H9 (cell line): ENCODE data around the gene ZNF335. TPM values are rescaled to one million over a fixed set of nuclear protein-coding genes. Genes with fewer than 3 reads are reported as not detected.

ENCODE experiments used
- DNase-seq: peaks from one replicate; pipeline ENCODE4 v3.0.0-alpha.2; 2017
- H2AFZ ChIP-seq: one replicate; pipeline ENCODE4 v1.6.1; 2013; ENCODE audit warnings: mild to moderate bottlenecking, low read length, control low read depth, moderate library complexity
- H2AK5ac ChIP-seq: 2 replicates; pipeline ENCODE4 v1.6.1; 2013; ENCODE audit warnings: low read length, control low read depth, mixed read lengths; ENCODE audit not compliant: insufficient read length
- H2BK120ac ChIP-seq: one replicate; pipeline ENCODE4 v1.6.1; 2013; ENCODE audit warnings: low read depth, mild to moderate bottlenecking, low read length, control low read depth, inconsistent platforms; ENCODE audit not compliant: poor library complexity, severe bottlenecking
- H2BK12ac ChIP-seq: 2 replicates; pipeline ENCODE4 v1.6.1; 2013; ENCODE audit warnings: low read length, control low read depth, mixed read lengths, low read depth; ENCODE audit not compliant: insufficient read length
- H2BK15ac ChIP-seq: 2 replicates; pipeline ENCODE4 v1.6.1; 2013; ENCODE audit warnings: low read depth, low read length, control low read depth
- H2BK20ac ChIP-seq: one replicate; pipeline ENCODE4 v1.6.1; 2013; ENCODE audit warnings: low read depth, mild to moderate bottlenecking, low read length, control low read depth, inconsistent platforms; ENCODE audit not compliant: poor library complexity, severe bottlenecking
- H2BK5ac ChIP-seq: 2 replicates; pipeline ENCODE4 v1.6.1; 2013; ENCODE audit warnings: low read length, control low read depth, mixed read lengths; ENCODE audit not compliant: insufficient read length
- H3K14ac ChIP-seq: 2 replicates; pipeline ENCODE4 v1.6.1; 2013; ENCODE audit warnings: low read length, control low read depth; ENCODE audit not compliant: insufficient read depth
- H3K18ac ChIP-seq: 2 replicates; pipeline ENCODE4 v1.6.1; 2013; ENCODE audit warnings: low read depth, mild to moderate bottlenecking, mixed read lengths, low read length, control low read depth; ENCODE audit not compliant: insufficient read length
- H3K23ac ChIP-seq: 2 replicates; pipeline ENCODE4 v1.6.1; 2013; ENCODE audit warnings: low read length, control low read depth, mixed read lengths, low read depth; ENCODE audit not compliant: insufficient read length
- H3K23me2 ChIP-seq: 2 replicates; pipeline ENCODE4 v1.6.1; 2013; ENCODE audit warnings: low read depth, mild to moderate bottlenecking, mixed read lengths, low read length, control low read depth; ENCODE audit not compliant: insufficient read length, poor library complexity, severe bottlenecking
- H3K27ac ChIP-seq: 2 replicates; pipeline ENCODE4 v1.5.1; 2013; ENCODE audit warnings: low read length, control low read depth, mixed read lengths, low read depth; ENCODE audit not compliant: insufficient read length
- H3K27me3 ChIP-seq: 2 replicates; pipeline ENCODE4 v1.6.1; 2013; ENCODE audit warnings: low read length, control low read depth, inconsistent platforms; ENCODE audit not compliant: insufficient read depth
- H3K4ac ChIP-seq: 2 replicates; pipeline ENCODE4 v1.6.1; 2013; ENCODE audit warnings: low read depth, mild to moderate bottlenecking, control low read depth, inconsistent platforms, low read length, moderate library complexity
- H3K4me1 ChIP-seq: 2 replicates; pipeline ENCODE4 v1.6.1; 2013; ENCODE audit warnings: low read length, control low read depth, inconsistent platforms; ENCODE audit not compliant: insufficient read depth
- H3K4me2 ChIP-seq: 2 replicates; pipeline ENCODE4 v1.6.1; 2013; ENCODE audit warnings: low read length, control low read depth, mixed read lengths; ENCODE audit not compliant: insufficient read length, insufficient read depth
- H3K56ac ChIP-seq: 2 replicates; pipeline ENCODE4 v1.6.1; 2013; ENCODE audit warnings: low read depth, mild to moderate bottlenecking, mixed read lengths, low read length, control low read depth; ENCODE audit not compliant: insufficient read length
- H3K79me1 ChIP-seq: 2 replicates; pipeline ENCODE4 v1.6.1; 2013; ENCODE audit warnings: low read depth, mild to moderate bottlenecking, moderate library complexity, low read length, control low read depth, inconsistent platforms; ENCODE audit not compliant: insufficient read depth, poor library complexity, severe bottlenecking
- H3K79me2 ChIP-seq: 2 replicates; pipeline ENCODE4 v1.6.1; 2013; ENCODE audit warnings: low read length, control low read depth, inconsistent platforms; ENCODE audit not compliant: insufficient read depth
- H3K9ac ChIP-seq: 2 replicates; pipeline ENCODE4 v1.6.1; 2013; ENCODE audit warnings: low read length, control low read depth, mixed read lengths; ENCODE audit not compliant: insufficient read length; ENCODE audit errors: extremely low read depth
- H3K9me3 ChIP-seq: one replicate; pipeline ENCODE4 v1.6.1; 2013; ENCODE audit warnings: low read depth, low read length, inconsistent platforms; ENCODE audit not compliant: control insufficient read depth
- H3T11ph ChIP-seq: one replicate; pipeline ENCODE4 v1.6.1; 2013; ENCODE audit warnings: mild to moderate bottlenecking, low read length, control low read depth, inconsistent platforms
- H4K20me1 ChIP-seq: one replicate; pipeline ENCODE4 v1.6.1; 2013; ENCODE audit not compliant: control insufficient read depth, insufficient read length, insufficient read depth
- H4K5ac ChIP-seq: 2 replicates; pipeline ENCODE4 v1.6.1; 2013; ENCODE audit warnings: low read depth, mild to moderate bottlenecking, mixed read lengths, low read length, control low read depth; ENCODE audit not compliant: insufficient read length
- H4K8ac ChIP-seq: replicated peaks from 2 replicates; pipeline ENCODE4 v1.6.1; 2013; ENCODE audit warnings: low read length, control low read depth, mixed read lengths, low read depth; ENCODE audit not compliant: insufficient read length
- H4K91ac ChIP-seq: 2 replicates; pipeline ENCODE4 v1.6.1; 2013; ENCODE audit warnings: low read depth, mild to moderate bottlenecking, moderate library complexity, mixed read lengths, low read length, control low read depth; ENCODE audit not compliant: insufficient read length
- H3K27ac Mint-ChIP-seq, 3 experiments: 2 replicates in 2 of 3; 3 replicates in 1 of 3; pipeline ENCODE4 v1.8.0; 2020 to 2021; ENCODE audit warnings: mixed read lengths in 3 of 3, mild to moderate bottlenecking in 1 of 3, moderate library complexity in 1 of 3
- H3K27me3 Mint-ChIP-seq: 2 replicates; pipeline ENCODE4 v1.8.0; 2021; ENCODE audit warnings: low read depth, mild to moderate bottlenecking, moderate library complexity, mixed read lengths
- H3K36me3 Mint-ChIP-seq, 3 experiments: 2 replicates in 2 of 3; 3 replicates in 1 of 3; pipeline ENCODE4 v1.8.0; 2020 to 2021; ENCODE audit warnings: low read depth in 3 of 3, mixed read lengths in 3 of 3; ENCODE audit not compliant: insufficient read depth in 1 of 3
- H3K4me1 Mint-ChIP-seq, 2 experiments: 2 replicates each; pipeline ENCODE4 v1.8.0; 2020; ENCODE audit warnings: mixed read lengths in 2 of 2
- H3K4me3 Mint-ChIP-seq, 2 experiments: 2 replicates in 1 of 2; 3 replicates in 1 of 2; pipeline ENCODE4 v1.8.0; 2020 to 2021; ENCODE audit warnings: mild to moderate bottlenecking in 2 of 2, mixed read lengths in 2 of 2, moderate library complexity in 1 of 2
- H3K9me3 Mint-ChIP-seq, 2 experiments: 2 replicates in 1 of 2; 3 replicates in 1 of 2; pipeline ENCODE4 v1.8.0; 2020; ENCODE audit warnings: mild to moderate bottlenecking in 2 of 2, mixed read lengths in 2 of 2, moderate library complexity in 1 of 2
- WGBS: extraction: QIAGEN DNeasy Blood & Tissue Kit; methylation state at CpG from one replicate; pipeline ENCODE4 v1.1.7; 2013; ENCODE audit warnings: missing lambda C conversion rate, low lambda C conversion rate, mixed read lengths; ENCODE audit not compliant: insufficient read length; ENCODE audit errors: extremely low coverage; 5-methylcytosine and 5-hydroxymethylcytosine counted together
- total RNA-seq: library from RNA; stranded (reverse); gene quantifications from 2 replicates; pipeline ENCODE4 v1.2.1, GENCODE V29; 2021
- TF ChIP-seq, protein P1 (sequence below): fragments of 200-600 bp; sonication (generic); conservative IDR thresholded peaks from 3 replicates; pipeline ENCODE4 v1.8.0; 2021; ENCODE audit warnings: antibody characterized with exemption, mild to moderate bottlenecking

Gene ZNF335
- total RNA-seq, 1 experiment from 2014 or later, result 21.1 TPM

DNA sequence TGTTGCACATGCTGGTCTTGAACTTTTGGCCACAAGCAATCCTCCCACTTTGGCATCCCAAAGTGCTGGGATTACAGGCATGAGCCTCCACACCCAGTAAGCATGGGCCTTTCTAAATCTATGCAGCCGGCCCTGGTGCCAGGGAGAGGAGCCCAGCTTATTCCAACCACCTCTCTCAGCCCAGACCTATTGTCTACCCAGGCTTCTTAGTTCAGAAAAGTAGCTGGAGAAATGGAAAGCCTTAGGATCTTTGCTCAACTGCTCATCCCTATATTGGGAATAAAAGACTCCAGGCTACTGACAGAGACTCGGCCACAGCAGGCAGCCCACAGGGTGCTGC is 45.3 kb downstream of the ZNF335 start:
- no peak overlapping the region for H4K8ac ChIP-seq
- H3K9me3 Mint-ChIP-seq, result no peaks in the 10 kb centered on the region
- no peak overlapping the region for H3K4me2 ChIP-seq
- no peak overlapping the region for H2AK5ac ChIP-seq
- H4K20me1 ChIP-seq, result no peaks in the 10 kb centered on the region
- H3K27ac Mint-ChIP-seq, result no peak overlapping the region
- H3K23me2 ChIP-seq, result no peaks in the 10 kb centered on the region
- H3K56ac ChIP-seq, result no peak overlapping the region
- peaks cover 9 to 19% of the 10 kb centered on the region in 2 experiments for H3K4me1 Mint-ChIP-seq
- TF ChIP-seq, protein P1, sequence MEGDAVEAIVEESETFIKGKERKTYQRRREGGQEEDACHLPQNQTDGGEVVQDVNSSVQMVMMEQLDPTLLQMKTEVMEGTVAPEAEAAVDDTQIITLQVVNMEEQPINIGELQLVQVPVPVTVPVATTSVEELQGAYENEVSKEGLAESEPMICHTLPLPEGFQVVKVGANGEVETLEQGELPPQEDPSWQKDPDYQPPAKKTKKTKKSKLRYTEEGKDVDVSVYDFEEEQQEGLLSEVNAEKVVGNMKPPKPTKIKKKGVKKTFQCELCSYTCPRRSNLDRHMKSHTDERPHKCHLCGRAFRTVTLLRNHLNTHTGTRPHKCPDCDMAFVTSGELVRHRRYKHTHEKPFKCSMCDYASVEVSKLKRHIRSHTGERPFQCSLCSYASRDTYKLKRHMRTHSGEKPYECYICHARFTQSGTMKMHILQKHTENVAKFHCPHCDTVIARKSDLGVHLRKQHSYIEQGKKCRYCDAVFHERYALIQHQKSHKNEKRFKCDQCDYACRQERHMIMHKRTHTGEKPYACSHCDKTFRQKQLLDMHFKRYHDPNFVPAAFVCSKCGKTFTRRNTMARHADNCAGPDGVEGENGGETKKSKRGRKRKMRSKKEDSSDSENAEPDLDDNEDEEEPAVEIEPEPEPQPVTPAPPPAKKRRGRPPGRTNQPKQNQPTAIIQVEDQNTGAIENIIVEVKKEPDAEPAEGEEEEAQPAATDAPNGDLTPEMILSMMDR, result no peak
- H3K27me3 ChIP-seq, result no peaks in the 10 kb centered on the region
- peaks cover 2% of the 10 kb centered on the region for H3K27me3 Mint-ChIP-seq
- no peaks in the 10 kb centered on the region for H3K79me2 ChIP-seq
- no CpG with 5 or more reads among the region's 2 CpGs for WGBS
- no peak overlapping the region for H2BK5ac ChIP-seq
- no peak for DNase-seq
- no peak overlapping the region for H3K9ac ChIP-seq
- no peak overlapping the region for H3K4ac ChIP-seq
- H2AFZ ChIP-seq, result no peak overlapping the region
- H3K23ac ChIP-seq, result no peak overlapping the region
- H3K18ac ChIP-seq, result no peak overlapping the region
- H3K27ac ChIP-seq, result no peak overlapping the region
- no peak overlapping the region for H3K4me3 Mint-ChIP-seq
- no peak overlapping the region for H2BK120ac ChIP-seq
- no peaks in the 10 kb centered on the region for H3K79me1 ChIP-seq
- H2BK12ac ChIP-seq, result no peak overlapping the region
- H3K14ac ChIP-seq, result no peak overlapping the region
- no peak overlapping the region for H2BK20ac ChIP-seq
- no peak overlapping the region for H2BK15ac ChIP-seq
- H3K36me3 Mint-ChIP-seq, result no peaks in the 10 kb centered on the region
- no peak overlapping the region for H3T11ph ChIP-seq
- H4K5ac ChIP-seq, result no peak overlapping the region
- no peaks in the 10 kb centered on the region for H3K4me1 ChIP-seq
- no peak overlapping the region for H4K91ac ChIP-seq
- H3K9me3 ChIP-seq, result no peaks in the 10 kb centered on the region
